Vagina (tissue), 2 donors: ENCODE results near the gene ADGRL2. TPM values are rescaled to one million over a fixed set of nuclear protein-coding genes. Genes with fewer than 3 reads are reported as not detected.
A peak's percentile ranks its signal among the peaks of the same experiment; 100 is the strongest.

ENCODE experiments used
- DNase-seq, 2 donors: peaks; one replicate each; pipeline ENCODE4 v3.0.0-alpha.2; 2017; ENCODE audit errors: extremely low spot score in 2 of 2
- H3K27ac ChIP-seq: fragments of 200-600 bp; sonication (generic); one replicate; pipeline ENCODE4 v1.5.1; 2019
- H3K27me3 ChIP-seq: fragments of 200-600 bp; sonication (generic); one replicate; pipeline ENCODE4 v1.5.1; 2019
- H3K36me3 ChIP-seq, 2 donors: fragments of 200-600 bp; sonication (generic); one replicate each; pipeline ENCODE4 v1.5.1; 2017 to 2019
- H3K4me1 ChIP-seq: fragments of 200-600 bp; sonication (generic); one replicate; pipeline ENCODE4 v1.5.1; 2019
- H3K4me3 ChIP-seq, 2 donors: fragments of 200-600 bp; sonication (generic); 1 replicate in 1 of 2; 2 replicates in 1 of 2; pipeline ENCODE4 v1.5.1; 2016 to 2019
- H3K9me3 ChIP-seq: fragments of 200-600 bp; sonication (generic); one replicate; pipeline ENCODE4 v1.5.1; 2019
- CTCF ChIP-seq, 3 experiments: fragments of 450-650 bp in 2 of 3; fragments of 200-600 bp in 1 of 3; sonication (generic) in 1 of 3; IDR thresholded peaks; one replicate each; pipeline ENCODE4 v1.5.1; 2017 to 2019; ENCODE audit warnings: antibody characterized with exemption in 3 of 3, mild to moderate bottlenecking in 2 of 3, moderate library complexity in 2 of 3
- POLR2A ChIP-seq, 2 donors: fragments of 450-650 bp; IDR thresholded peaks; one replicate each; pipeline ENCODE4 v1.6.1; 2017; ENCODE audit warnings: antibody characterized with exemption in 2 of 2, mild to moderate bottlenecking in 2 of 2, moderate library complexity in 2 of 2
- POLR2AphosphoS5 ChIP-seq, 2 donors: sonication (generic); formaldehyde crosslinking; IDR thresholded peaks; one replicate each; pipeline ENCODE4 v1.9.0; 2017; ENCODE audit warnings: antibody characterized with exemption in 2 of 2, mild to moderate bottlenecking in 2 of 2, low read depth in 1 of 2; ENCODE audit not compliant: insufficient read depth in 1 of 2
- intact Hi-C: fragments of 100-400 bp; cut with DNase I; formaldehyde crosslinking; loops from one replicate; pipeline ENCODE4 v1.15.1; 2023
- total RNA-seq: library from RNA; depleted of rRNA; stranded (reverse); fragments of >200 nt; gene quantifications from one replicate; pipeline ENCODE4 v1.2.3, GENCODE V29; 2016

Gene ADGRL2
- total RNA-seq, 1 donor from 2014 or later: 68.0 TPM

- Histone ChIP-seq H3K27ac (peak overlapping the region; percentile 1), H3K4me3 (peak overlapping the region; percentile 79 to 88), H3K36me3 (no peaks in the 10 kb centered on the region), H3K27me3 (no peaks in the 10 kb centered on the region), H3K4me1 (peaks cover 19% of the 10 kb centered on the region), H3K9me3 (no peaks in the 10 kb centered on the region)
- TF ChIP-seq CTCF (IDR thresholded peaks at IDR 0.05) (no peak), POLR2AphosphoS5 (IDR thresholded peaks at IDR 0.05; ENCODE audit: insufficient read depth in 1 of 2, low read depth in 1 of 2) (no peak), POLR2A (IDR thresholded peaks at IDR 0.05) (no peak)
- intact Hi-C loops: no loop called here
- DNase-seq: no peak
Measured at GRCh38 chr1:81804312-81804711, 3.6 kb downstream of the ADGRL2 start.

- H3K9me3 ChIP-seq: no peaks in the 10 kb centered on the region
- peaks cover 14% of the 10 kb centered on the region for H3K4me1 ChIP-seq
- no peak overlapping the region for H3K27ac ChIP-seq
- no peak for DNase-seq
- no peaks in the 10 kb centered on the region for H3K27me3 ChIP-seq
- intact Hi-C loops: no loop called here
- H3K4me3 ChIP-seq: no peak overlapping the region
- TF ChIP-seq POLR2AphosphoS5 (IDR thresholded peaks at IDR 0.05; ENCODE audit: insufficient read depth in 1 of 2, low read depth in 1 of 2) (no peak), POLR2A (IDR thresholded peaks at IDR 0.05) (no peak), CTCF (IDR thresholded peaks at IDR 0.05) (no peak)
- H3K36me3 ChIP-seq: no peaks in the 10 kb centered on the region
Measured at GRCh38 chr1:81805537-81806431, 5.0 kb downstream of the ADGRL2 start.

- no peaks in the 10 kb centered on the region for H3K27me3 ChIP-seq
- TF ChIP-seq CTCF (IDR thresholded peaks at IDR 0.05) (no peak), POLR2AphosphoS5 (IDR thresholded peaks at IDR 0.05; ENCODE audit: insufficient read depth in 1 of 2, low read depth in 1 of 2) (no peak), POLR2A (IDR thresholded peaks at IDR 0.05) (no peak)
- H3K4me1 ChIP-seq: peaks cover 17% of the 10 kb centered on the region
- no peak for DNase-seq
- H3K9me3 ChIP-seq: no peaks in the 10 kb centered on the region
- intact Hi-C loops: no loop called here
- no peak overlapping the region for H3K4me3 ChIP-seq
- no peak overlapping the region for H3K27ac ChIP-seq
- H3K36me3 ChIP-seq: no peaks in the 10 kb centered on the region
Measured at GRCh38 chr1:81806432-81806770, 5.7 kb downstream of the ADGRL2 start.

GRCh38 chr1:81808760-81809159 lies 8.0 kb downstream of the ADGRL2 start:
- TF ChIP-seq POLR2AphosphoS5 (IDR thresholded peaks at IDR 0.05; ENCODE audit: insufficient read depth in 1 of 2, low read depth in 1 of 2): no peak
- no peak for TF ChIP-seq POLR2A (IDR thresholded peaks at IDR 0.05)
- TF ChIP-seq CTCF (IDR thresholded peaks at IDR 0.05): no peak
- H3K36me3 ChIP-seq: no peaks in the 10 kb centered on the region
- no peak overlapping the region for H3K4me3 ChIP-seq
- H3K9me3 ChIP-seq: no peaks in the 10 kb centered on the region
- peaks cover 21% of the 10 kb centered on the region for H3K4me1 ChIP-seq
- intact Hi-C loops: no loop called here
- no peaks in the 10 kb centered on the region for H3K27me3 ChIP-seq
- no peak for DNase-seq
- no peak overlapping the region for H3K27ac ChIP-seq

- intact Hi-C loops: no loop called here
- TF ChIP-seq POLR2AphosphoS5 (IDR thresholded peaks at IDR 0.05; ENCODE audit: insufficient read depth in 1 of 2, low read depth in 1 of 2) (no peak), POLR2A (IDR thresholded peaks at IDR 0.05) (no peak), CTCF (IDR thresholded peaks at IDR 0.05) (no peak)
- no peak overlapping the region for H3K27ac ChIP-seq
- H3K9me3 ChIP-seq: no peaks in the 10 kb centered on the region
- H3K4me1 ChIP-seq: peaks cover 21% of the 10 kb centered on the region
- H3K4me3 ChIP-seq: no peak overlapping the region
- no peaks in the 10 kb centered on the region for H3K36me3 ChIP-seq
- no peaks in the 10 kb centered on the region for H3K27me3 ChIP-seq
- DNase-seq: no peak
Measured at GRCh38 chr1:81809808-81810207, 9.1 kb downstream of the ADGRL2 start.
